ENCODE results near the gene KXD1.

KXD1 gene

GRCh38 chr19:18609717-18610051, 52.0 kb downstream of the KXD1 start:
- DNase-seq (ENCODE audit: low read depth in 1 of 2, low spot score in 1 of 2): no peak
- in situ Hi-C loops (cut with HindIII; ENCODE audit: low pct_unique_long_range_greater_than_20kb, low sequenced_read_pairs): no loop called here
- no peak for TF ChIP-seq JUND (IDR thresholded peaks at IDR 0.05; ENCODE audit: low read depth)

- TF ChIP-seq JUND (IDR thresholded peaks at IDR 0.05; ENCODE audit: low read depth): no peak
- in situ Hi-C loops (cut with HindIII; ENCODE audit: low pct_unique_long_range_greater_than_20kb, low sequenced_read_pairs): no loop called here
- no peak for DNase-seq (ENCODE audit: low read depth in 1 of 2, low spot score in 1 of 2)
These were observed 52.5 kb downstream of the KXD1 start for GRCh38 chr19:18610245-18610555.

- in situ Hi-C loops (cut with HindIII; ENCODE audit: low pct_unique_long_range_greater_than_20kb, low sequenced_read_pairs): no loop called here
- no peak for DNase-seq (ENCODE audit: low read depth in 1 of 2, low spot score in 1 of 2)
- no peak for TF ChIP-seq JUND (IDR thresholded peaks at IDR 0.05; ENCODE audit: low read depth)
These were observed 53.1 kb downstream of the KXD1 start for GRCh38 chr19:18610556-18611326.

DNA sequence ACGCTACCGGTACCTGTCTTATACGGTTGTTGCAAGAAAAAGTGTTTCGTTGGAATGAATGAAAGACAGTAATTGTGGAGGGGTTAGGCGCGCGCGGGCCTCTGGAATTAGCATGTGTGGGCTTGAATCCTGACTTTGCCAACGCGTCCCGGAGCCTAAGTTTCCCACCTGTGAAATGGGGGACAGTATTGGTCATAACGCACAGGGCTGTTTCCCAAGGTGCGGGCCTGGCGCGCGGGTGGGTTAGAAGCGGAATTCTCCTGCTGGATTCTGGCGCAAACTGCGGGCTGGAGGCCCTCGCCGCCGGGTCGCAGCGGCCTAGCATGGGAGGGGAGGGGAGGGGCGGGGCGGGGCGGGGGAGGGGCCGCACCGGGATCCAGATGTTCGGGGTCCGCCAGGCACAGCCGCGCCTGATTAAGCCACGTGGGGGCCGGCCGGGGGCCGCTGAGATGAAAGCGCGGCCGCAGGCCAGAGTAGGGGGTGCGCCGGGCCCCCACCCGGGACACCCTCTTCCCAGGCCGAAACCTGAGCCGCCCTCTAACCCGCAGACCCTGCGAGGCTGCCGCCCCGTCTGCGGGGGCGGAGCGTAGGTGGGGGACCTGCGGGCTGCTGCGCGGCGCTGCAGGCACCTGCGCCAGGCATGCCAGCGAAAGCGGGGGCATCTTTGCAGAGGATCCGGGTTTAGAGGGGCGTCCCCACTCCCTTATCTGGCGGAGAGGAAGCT, 53.8 kb downstream of the KXD1 start:
- in situ Hi-C loops (cut with HindIII; ENCODE audit: low pct_unique_long_range_greater_than_20kb, low sequenced_read_pairs): no loop called here
- no peak for DNase-seq (ENCODE audit: low read depth in 1 of 2, low spot score in 1 of 2)
- TF ChIP-seq JUND (IDR thresholded peaks at IDR 0.05; ENCODE audit: low read depth): no peak

DNA sequence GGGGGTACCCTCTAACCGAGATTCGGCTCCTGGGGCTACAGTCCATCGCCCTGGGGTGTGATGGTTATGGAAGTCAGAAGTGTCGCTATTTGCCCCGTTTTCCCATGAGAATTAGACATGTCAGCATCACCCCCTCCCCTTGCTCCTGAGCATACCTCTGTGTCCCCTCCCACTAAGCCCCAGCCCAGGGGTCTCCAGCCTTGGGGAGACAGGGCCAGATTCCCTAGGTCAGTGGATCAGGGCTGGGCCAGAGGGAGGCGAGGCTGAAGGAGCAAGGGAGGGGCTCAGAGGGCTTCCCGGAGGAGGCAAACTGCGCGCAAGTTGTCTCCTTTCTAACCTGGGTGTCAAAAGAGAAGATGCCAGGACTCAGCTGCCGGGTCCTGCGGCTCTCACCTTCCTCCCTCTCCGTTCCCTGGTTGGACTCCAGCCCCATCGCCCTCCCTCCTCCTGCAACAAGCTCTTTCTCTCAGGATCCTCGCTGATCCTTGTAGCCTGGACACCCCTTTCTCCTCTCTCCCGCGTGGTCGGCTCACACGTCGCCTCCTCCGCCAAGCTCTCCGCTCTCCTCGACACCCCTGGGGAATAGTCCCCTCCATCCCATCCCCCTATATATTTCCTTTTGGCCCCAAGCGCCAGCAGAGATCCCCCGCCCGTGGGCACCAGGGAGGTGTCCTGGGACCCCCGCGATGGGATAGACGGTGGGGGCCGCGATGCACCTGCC, 54.5 kb downstream of the KXD1 start:
- in situ Hi-C loops (cut with HindIII; ENCODE audit: low pct_unique_long_range_greater_than_20kb, low sequenced_read_pairs): no loop called here
- TF ChIP-seq JUND (IDR thresholded peaks at IDR 0.05; ENCODE audit: low read depth): no peak
- no peak for DNase-seq (ENCODE audit: low read depth in 1 of 2, low spot score in 1 of 2)

DNA sequence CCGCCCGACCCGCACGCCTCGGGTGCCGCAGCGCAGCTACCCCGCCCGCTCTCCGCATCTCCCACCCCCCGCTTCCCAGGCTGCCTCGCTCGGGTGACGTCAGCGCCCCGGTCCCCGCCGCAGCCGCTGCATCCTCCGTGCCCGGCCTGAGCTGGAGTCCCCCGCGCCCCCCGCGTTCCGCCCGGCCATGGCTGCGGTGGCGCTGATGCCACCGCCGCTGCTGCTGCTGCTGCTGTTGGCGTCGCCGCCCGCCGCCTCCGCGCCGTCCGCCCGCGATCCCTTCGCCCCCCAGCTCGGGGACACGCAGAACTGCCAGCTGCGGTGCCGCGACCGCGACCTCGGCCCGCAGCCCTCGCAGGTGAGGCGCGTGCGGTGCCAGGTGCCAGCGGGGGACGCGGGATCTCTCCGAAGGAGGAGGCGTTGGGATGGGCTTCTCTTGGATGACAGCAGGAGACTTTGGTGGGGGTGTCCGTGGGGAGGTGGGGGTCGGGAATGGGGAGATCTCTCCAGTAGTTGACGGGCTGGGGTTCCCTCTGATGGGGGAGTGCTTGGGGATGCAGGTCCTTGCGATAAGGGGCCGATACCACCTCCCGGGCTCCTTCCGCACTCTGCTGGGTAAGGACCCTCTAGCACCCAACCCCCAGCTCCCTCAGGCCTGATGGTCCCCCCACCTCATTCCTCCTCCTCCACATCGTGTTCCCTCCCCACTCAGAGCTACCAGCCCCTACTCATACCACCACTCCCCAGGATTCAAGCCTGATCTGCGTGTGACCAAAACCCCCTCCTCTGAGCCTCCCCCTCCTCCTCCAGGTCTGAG, 55.3 kb downstream of the KXD1 start, which contains the start of gene TMEM59L:
TMEM59L (plus strand) TSS at position 99 of the 817 bp plus-strand sequence; CDS start at position 188, 89 bp downstream.
- no peak for TF ChIP-seq JUND (IDR thresholded peaks at IDR 0.05; ENCODE audit: low read depth)

GRCh38 chr19:18613589-18614234, 56.0 kb downstream of the KXD1 start:
- no peak for DNase-seq (ENCODE audit: low read depth in 1 of 2, low spot score in 1 of 2)
- in situ Hi-C loops (cut with HindIII; ENCODE audit: low pct_unique_long_range_greater_than_20kb, low sequenced_read_pairs): no loop called here
- no peak for TF ChIP-seq JUND (IDR thresholded peaks at IDR 0.05; ENCODE audit: low read depth)

More for the DNA sequence above, 55.3 kb downstream of the KXD1 start, which contains the start of gene TMEM59L:
- no peak for DNase-seq (ENCODE audit: low read depth in 1 of 2, low spot score in 1 of 2)
- in situ Hi-C loops (cut with HindIII; ENCODE audit: low pct_unique_long_range_greater_than_20kb, low sequenced_read_pairs): no loop called here

DNA sequence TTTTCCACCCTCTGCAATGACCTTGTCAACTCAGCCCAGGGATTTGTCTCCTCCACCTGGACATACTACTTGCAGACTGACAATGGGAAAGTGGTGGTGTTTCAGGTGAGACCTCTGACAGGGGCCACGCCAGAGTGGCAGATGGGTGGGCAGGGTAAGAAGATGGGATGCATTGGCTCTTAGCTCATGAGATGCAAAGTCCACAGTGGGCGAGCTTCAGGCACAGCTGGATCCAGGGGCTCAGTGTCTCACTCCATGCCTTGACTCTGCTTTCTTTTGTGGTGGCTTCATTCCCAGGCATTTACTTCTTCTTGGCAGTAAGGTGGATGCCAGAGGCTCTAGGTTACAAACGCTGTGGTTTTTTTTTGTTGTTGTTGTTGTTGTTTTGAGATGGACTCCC, 58.4 kb downstream of the KXD1 start:
- TF ChIP-seq JUND (IDR thresholded peaks at IDR 0.05; ENCODE audit: low read depth): no peak
- no peak for DNase-seq (ENCODE audit: low read depth in 1 of 2, low spot score in 1 of 2)
- in situ Hi-C loops (cut with HindIII; ENCODE audit: low pct_unique_long_range_greater_than_20kb, low sequenced_read_pairs): no loop called here

DNA sequence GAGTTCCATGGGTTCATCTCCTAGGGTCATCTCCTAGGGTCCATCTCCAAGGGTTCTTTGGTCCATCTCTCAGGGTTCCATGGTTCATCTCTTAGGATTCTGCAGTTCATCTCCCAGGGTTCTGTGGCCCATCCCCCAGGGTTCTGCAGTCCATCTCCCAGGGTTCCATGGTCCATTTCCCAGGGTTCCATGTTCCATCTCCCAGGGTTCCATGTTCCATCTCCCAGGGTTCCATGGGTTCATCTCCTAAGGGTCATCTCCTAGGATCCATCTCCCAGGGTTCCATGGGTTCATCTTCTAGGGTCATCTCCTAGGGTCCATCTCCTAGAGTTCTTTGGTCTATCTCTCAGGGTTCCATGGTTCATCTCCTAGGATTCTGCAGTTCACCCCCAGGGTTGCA, 59.9 kb downstream of the KXD1 start:
- no peak for TF ChIP-seq JUND (IDR thresholded peaks at IDR 0.05; ENCODE audit: low read depth)
- DNase-seq (ENCODE audit: low read depth in 1 of 2, low spot score in 1 of 2): no peak
- in situ Hi-C loops (cut with HindIII; ENCODE audit: low pct_unique_long_range_greater_than_20kb, low sequenced_read_pairs): no loop called here

DNA sequence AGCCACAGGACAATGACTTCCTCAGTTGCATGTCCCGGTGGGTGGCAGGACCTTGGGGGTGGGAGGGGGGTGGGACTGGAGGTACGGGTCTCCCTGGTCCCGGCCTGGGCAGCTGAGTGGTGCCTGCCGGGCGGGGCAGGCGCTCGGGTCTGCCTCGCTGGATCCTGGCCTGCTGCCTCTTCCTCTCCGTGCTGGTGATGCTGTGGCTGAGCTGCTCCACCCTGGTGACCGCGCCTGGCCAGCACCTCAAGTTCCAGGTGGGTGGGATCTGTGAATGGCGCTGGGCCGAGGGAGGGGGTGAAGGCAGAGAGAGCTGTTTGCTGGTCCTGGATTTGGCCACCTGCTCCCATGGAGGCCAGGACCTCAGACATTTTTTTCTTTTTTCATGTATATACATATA, 60.6 kb downstream of the KXD1 start:
- DNase-seq (ENCODE audit: low read depth in 1 of 2, low spot score in 1 of 2): no peak
- no peak for TF ChIP-seq JUND (IDR thresholded peaks at IDR 0.05; ENCODE audit: low read depth)
- in situ Hi-C loops (cut with HindIII; ENCODE audit: low pct_unique_long_range_greater_than_20kb, low sequenced_read_pairs): no loop called here

All from T47D (cell line).